GM21619 (cell line): Measurements from ENCODE around the gene TMED6.
"Not testable (repeated sequence)": the region's sequence is repeated elsewhere in the genome, so short reads cannot be mapped to it uniquely, and the experiment has no call there.

Experiments
- ATAC-seq: cut with Tn5 transposase; IDR thresholded peaks from one replicate; pipeline ENCODE4 v1.9.1; 2021; ENCODE audit not compliant: unreplicated experiment

Gene TMED6

DNA sequence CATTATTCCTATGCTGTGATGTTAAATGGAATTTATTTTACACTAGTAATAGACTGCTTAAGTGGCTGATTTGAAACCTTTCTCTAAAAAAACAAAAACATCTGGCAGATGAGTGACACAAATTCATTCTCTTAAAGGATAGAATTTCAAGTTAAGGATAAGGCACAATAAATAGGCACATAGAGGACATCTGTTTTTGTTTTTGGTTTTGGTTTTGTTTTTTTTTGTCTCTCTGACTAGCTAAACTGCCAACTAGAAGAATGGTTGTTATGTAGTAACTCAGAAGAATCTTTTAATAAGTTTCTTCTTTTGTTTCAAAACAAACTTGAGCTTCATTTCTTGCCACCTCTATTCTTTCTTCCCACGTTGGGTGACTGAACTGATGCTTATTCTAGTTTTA, 45.6 kb downstream of the TMED6 start:
- no peak for ATAC-seq

- no peak for ATAC-seq
Observed at GRCh38 chr16:69302301-69302700, 49.3 kb downstream of the TMED6 start.

GRCh38 chr16:69301861-69302260, 49.7 kb downstream of the TMED6 start:
- no peak for ATAC-seq

DNA sequence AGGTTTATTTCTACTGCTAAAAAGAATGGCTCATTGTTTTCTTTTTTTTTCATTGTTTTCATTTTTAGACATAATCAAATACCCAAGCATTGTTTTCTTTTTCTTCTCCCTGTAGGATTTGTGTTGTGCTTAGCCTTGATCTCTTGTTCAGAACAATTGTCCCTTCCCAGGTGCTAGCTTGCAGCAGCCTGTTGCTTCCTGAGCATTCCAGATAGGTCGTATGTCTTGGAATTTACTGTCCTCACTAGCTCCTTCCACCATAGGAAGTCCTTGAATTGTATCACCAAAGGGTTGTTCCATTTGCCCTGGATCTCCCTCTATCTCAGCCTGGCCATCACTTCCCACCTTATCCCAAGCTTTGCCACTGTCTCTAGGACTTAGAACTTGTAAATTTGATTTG, 50.4 kb downstream of the TMED6 start:
- no peak for ATAC-seq

- no peak for ATAC-seq
Observed at GRCh38 chr16:69298261-69298660, 53.3 kb downstream of the TMED6 start.

DNA sequence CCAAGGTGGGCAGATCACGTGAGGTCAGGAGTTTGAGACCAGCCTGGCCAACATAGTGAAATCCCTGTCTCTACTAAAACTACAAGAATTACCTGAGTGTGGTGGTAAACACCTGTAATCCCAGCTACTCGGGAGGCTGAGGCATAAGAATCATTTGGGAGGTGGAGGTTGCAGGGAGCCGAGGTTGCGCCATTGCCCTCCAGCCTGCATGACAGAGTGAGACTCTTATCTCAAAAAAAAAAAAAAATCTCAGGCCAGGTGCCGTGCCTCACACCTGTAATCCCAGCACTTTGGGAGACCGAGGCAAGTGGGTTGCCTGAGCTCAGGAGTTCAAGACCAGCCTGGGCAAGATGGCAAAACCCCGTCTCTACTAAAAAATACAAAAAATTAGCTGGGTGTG, 54.8 kb downstream of the TMED6 start:
- not testable (repeated sequence) for ATAC-seq

GRCh38 chr16:69294051-69294450, 57.5 kb downstream of the TMED6 start:
- ATAC-seq = no peak

DNA sequence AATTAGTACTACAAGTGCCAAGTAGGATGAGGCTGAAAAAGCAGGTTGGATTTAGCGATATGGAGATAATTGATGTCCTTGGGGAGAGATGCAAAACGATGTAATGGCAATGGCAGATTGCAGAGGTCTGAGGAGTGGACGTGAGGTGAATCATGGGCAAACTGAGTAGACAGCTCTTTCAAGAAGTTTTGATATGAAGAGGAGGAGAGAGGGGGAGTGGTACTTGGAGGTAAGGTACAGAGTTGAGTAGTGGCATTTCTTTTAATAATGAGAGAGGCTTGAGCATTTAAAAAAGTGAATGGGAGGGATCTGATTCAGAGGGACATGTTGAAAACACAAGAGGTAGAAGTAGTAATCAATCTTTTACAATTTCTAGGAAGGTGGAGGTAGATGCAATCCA, 58.2 kb downstream of the TMED6 start:
- no peak for ATAC-seq
